Measurements from ENCODE around the gene F3.
A peak's percentile ranks its signal among the peaks of the same experiment; 100 is the strongest.

The F3 gene

GRCh38 chr1:94551449-94551848, 9.9 kb upstream of the F3 start:
- DNase-seq, result peak; percentile 34

DNA sequence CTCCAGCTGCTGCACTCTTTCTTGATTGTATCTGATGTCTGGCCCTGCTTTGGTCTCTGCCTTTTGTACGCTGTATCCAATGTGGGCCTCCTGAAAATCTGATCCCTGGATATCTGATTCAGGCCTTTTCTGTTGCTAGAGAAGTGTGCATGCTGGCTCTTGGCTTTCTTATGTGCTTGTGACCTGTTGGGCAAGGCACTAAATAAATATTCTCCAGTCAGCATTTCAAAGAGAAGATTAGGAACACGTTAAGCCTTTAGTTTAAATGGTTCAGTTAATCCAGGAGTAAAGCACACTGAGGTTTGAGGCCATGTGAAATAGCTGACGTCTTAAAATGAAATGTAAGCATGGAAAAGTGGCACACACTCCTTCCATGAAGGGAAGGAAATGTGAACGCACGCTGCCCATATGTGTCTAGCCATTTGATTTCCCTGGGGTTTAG, 9.3 kb upstream of the F3 start:
- no peak for DNase-seq

DNA sequence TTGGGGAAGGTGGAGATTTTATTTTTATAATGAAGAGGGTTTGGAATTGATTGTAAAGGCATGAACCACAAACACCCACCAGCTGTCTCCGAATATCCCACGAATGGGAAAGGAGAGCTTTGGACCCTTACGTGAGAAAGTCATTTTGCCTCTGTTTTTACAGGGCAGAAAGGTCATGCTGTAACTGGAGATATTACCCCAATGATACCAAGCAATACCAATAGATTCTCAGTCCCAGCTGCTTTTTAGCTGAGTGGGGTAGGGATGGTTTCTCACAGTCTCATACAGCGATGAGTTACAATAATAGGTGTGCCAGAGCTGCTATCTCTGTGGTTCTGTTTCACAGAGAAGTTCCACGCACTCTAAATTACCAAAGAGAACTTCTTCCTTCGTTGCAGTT, 8.8 kb upstream of the F3 start:
- no peak for DNase-seq

GRCh38 chr1:94549706-94550105, 8.1 kb upstream of the F3 start:
- no peak for DNase-seq

DNA sequence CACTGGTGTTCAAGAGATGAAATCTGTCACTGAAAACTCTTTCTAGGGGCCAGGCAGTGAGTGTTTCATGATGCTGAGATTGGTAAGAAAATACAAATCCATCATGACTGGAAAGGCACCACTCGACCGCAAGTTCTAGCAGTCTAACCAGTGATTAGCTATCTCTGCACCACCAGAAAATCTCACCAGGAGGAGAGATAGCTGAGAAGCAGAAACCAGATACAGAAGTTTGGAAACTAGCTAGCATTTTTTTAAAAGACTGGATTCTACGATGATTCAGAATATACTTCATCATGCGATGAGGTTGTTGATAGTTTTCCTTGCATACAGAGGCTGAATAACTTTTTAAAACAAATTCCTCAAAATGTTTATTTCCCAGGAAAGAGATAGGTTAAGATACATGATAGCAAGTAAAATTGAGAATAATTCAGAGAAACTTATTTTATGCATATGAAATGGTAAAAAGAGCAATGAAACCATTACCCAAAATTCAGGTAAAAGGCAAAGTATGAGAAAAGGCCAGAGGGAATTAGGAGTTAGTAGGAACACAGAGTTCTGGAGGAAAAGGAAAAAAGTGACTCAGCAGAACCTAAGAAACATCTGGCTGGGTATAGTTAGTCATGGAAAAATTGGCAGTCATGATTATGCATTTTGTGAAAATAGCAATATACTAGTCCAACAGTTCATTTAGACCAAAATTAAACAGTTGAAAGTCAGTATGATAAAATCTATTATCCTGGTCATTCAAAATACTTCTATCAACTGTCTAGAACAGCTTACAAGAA, 3.3 kb upstream of the F3 start:
- no peak for DNase-seq

GRCh38 chr1:94543893-94544635, 2.5 kb upstream of the F3 start:
- DNase-seq, result no peak

DNA sequence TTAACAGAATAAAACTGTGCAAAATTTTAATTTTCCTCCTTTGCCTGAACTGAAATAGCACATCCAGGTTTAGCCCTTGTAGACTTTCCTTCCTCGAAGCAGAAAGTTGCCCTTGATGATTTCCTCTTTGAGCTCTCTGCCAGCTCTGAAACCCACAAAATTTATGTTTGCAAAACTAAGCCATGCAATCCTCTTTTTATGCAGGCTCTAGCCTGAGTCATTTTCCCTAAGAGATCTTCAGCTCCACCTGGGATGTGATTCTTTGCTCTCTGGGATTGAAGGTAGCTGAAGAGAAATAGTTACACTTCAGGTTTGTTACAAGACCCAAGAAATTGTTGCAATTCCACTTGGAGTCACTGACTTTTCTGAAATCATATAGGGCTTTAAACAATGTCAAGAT, 1.4 kb upstream of the F3 start:
- DNase-seq, result no peak

DNA sequence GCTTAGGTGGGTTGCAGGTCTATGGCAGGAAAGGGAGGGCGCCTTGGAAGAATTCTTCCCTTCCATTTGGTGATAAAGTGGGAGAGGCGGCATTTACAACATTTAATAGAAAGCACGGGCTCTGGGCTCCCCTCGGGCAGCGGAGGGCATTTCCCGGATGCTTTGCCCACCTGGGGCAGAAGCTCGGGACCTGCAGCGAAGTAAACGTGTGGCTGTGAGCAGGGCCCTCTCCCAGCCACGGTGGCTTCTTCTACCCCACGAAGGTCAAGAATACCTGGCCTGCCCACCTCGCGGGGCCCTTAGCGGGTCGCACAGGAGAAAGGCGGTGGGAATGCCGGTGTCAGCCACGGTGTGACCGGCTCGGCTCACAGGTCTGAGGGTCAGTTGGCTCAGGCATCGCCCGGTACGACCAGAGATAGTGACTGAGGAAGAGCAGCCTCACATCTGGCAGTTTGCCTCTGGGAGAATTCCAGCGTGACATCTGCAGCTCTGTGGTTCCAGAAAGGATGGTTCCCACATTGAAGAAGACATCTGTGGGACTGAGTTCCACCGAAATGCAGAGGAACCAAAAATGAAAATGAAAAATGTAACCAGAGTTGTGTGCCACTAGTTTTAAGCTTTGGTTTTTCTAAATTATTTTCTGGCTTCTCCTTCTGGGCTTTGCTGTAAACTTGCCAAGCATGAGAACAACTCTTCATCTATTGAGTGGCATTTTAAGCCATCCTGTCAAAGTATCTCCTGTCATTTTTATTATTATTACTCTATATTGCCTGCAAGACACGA, 720 bp upstream of the F3 start:
- DNase-seq, result peak; percentile 24

DNA sequence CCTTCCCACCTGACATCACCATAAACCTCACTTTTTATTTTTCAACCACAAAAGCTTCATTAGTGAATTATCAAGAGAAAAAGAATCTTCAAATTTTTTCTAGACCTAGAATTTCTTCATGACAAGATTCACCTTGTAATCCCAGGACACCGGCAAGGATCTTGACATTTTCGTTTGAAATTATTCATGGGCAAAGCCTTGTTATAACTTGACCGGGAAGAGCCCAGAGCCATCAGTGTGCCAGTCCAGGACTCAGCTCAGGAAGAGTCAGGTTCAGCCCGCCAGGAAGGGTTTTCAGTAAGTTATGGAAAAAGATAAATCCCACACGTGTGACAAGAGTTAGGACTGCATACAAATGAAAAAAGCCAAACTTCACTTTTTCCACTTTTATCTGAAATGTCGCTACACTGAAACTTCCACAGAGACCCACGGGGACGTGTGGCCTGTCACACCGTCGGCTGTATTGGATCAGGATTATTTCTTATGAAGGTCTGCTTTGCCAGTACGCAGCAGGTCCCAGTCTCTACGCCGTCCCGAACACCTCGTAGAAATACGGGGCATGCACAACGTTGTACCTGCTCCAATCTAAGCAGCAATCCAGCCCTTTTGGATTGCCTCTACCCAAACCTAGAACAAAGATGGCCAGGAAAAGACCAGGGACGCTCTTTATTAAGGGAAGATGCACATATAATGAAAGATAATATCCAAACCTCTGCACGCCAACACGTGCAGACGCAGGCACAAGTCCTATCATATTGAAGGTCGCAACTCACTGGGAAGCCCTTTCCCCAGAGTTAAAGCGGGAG, 916 bp downstream of the F3 start:
- no peak for DNase-seq

- no peak for DNase-seq
These were observed 2.1 kb downstream of the F3 start for GRCh38 chr1:94539496-94539895.

DNA sequence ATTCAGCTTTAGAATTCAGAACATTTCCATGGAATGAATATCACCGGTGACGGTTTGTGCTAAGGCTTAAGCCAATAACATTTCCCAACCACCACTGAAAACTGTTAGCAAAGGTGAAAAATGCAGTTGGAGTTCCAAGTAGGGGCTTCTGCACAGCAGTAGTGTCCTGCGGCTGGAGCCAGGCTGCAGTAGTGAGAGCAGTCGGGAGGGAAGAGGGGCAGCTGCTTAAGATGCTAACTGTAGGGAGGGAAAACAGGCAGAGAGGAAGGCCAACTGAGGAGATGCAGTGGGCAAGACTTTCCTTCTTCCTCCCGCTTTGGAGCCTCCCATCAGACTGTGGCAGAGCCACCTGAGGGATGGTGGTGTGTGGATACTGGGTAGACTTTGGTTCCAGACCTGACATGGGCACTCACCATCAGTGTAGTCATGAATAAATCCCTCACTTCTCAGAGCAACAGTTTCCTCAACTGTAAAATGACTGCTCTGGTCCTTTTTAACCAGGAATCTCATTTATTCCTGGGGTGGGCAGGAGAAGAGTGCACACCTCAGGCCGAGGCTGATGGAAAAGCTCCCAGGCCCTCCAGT, 3.2 kb downstream of the F3 start:
- DNase-seq, result no peak

DNA sequence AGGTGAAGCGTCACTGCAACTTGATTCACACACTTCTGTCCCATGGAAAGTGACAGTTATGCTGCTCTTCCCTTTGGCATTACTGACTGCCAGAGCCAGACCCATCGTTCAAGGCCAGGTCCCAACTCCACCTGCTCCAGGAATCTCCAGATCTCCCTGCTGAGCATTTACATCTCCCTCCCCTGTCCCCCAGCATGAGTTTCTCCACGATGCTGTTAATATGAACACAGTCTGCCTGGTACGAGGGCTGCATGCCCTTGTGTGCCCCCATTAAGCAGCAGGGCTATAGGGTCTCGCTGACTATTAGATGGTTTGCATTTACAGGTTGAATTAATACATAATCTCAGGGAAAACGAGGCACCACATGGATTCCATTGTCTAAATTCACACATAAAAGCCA, 4.3 kb downstream of the F3 start:
- DNase-seq, result no peak

DNA sequence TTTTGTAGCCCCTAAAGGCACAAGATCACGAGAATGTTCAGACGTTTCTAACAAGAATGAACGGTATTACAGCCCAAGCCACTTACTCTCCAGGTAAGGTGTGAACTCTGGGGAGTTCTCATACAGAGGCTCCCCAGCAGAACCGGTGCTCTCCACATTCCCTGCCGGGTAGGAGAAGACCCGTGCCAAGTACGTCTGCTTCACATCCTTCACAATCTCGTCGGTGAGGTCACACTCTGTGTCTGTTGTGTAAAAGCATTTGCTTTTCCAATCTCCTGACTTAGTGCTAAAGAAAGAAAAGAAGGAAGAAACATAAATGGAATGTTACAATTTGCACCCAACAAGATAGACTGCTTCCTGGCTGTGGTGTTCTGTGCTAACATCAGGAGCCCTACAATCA, 5.7 kb downstream of the F3 start:
- DNase-seq, result no peak

DNA sequence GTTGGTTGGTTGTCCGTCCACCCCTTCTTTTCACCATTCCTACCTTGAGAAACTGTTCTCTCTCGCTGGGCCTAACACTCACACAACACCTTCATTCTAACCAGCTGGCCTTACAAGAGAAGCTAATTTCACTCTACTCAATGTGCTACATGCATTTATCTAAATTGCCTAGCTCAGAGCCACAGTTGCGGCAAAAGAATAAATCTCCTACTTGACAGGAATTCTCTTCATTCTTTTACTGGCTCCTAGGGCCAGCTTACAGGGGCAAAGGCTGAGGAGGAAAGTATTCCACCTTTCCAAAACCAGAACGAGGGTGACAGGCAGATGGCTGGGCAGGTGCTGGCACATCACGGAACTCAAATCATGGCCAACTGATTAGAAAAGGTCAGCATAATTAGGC, 6.5 kb downstream of the F3 start:
- peak; percentile 58 for DNase-seq

DNA sequence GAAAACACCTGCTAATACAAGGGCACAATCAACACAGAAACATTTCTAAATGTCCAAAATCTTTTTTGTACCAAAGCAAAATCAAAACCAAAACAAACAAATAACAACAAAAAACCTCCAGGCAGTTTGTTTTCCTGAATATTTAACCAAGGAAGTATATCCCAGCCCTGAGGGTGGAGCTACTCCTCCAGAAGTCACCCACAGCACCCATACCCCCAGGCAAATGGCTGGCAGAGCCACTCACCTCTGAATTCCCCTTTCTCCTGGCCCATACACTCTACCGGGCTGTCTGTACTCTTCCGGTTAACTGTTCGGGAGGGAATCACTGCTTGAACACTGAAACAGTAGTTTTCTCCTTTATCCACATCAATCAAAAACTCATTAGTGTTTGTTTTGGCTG, 9.5 kb downstream of the F3 start:
- DNase-seq, result no peak

DNA sequence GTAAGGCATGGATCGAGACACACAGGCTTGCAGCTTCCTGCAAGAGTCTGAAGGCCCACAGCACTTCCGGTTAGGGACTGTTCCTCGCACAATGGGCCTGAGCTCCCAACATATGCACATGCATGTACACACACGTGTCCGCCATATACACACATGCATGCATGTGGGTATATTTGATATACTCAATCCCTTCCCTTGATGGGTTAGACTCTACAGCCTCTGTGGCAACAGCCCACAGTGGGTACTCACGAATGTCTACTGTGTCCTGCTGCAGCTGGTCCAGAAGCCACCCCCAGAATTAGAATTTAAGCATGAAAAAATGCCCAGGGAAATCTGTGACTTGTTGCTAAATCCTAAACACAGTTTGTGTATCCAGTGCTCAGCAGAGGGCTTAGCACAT, 9.9 kb downstream of the F3 start:
- DNase-seq, result no peak

- no peak for DNase-seq
These were observed 11.1 kb downstream of the F3 start for GRCh38 chr1:94530373-94530878.

DNA sequence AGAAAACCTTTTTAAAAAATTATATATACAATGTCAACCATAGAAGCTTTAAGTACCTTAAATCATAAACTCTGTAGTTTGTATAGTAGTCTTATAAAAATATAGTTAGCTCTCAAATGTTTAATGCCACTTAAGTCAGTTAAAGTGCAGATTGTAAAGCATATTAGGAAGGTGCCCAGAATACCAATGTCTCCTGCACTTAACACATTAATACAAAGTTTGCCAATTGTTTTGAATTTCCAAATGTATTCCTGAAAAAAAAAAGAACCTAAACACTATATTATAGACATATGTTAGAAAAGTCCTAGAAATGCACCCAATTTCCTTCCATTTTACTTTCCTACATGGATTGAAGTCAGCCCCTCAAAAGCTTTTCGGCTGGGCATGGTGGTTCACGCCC, 12.1 kb downstream of the F3 start:
- no peak for DNase-seq

DNA sequence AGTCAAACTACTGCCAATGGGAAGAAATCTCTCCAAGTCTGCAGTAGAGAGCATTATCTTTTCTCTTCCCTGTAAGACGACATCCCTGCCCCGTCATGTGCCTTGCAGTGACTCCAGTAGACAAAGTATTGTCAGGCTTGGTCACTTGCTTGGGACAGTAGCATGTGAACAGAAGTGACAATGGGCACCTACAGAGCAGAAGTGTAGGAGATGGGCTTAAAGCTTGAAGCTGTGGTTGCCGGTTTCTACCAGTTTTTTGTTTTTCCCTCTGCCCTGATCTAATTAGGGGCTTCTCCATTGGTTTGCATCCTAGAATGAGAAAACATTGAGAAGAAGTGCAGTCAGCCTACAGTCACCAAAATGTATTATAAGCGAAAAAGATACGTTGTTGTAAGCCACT, 12.7 kb downstream of the F3 start:
- no peak for DNase-seq

DNA sequence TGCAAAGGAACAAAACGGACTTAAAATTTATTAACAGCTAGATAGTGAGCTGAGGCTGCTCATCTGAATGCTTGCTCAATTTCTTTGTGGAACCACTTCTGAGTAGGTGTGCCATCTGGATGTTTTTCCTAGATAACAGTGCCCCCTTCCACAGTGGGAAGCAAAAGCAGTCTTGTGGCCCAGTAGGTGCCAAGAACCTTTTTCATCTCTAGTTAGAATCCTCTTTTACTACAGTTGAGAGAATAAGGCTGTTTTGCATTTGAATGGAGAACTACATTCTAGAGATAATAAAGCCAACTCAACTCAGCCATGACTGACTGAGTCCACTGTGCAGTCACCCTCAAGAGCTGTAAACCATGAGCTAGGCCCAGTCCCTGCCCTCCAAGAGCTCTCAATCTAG, 13.3 kb downstream of the F3 start:
- DNase-seq, result no peak

GRCh38 chr1:94527447-94528031, 14.0 kb downstream of the F3 start:
- peak; percentile 65 for DNase-seq

Measured in NCI-H146 (cell line).